ENCODE data around the gene JMJD7. TPM values are rescaled to one million over a fixed set of nuclear protein-coding genes. Genes with fewer than 3 reads are reported as not detected.

Gene JMJD7
- polyA plus RNA-seq, 2 of the 4 experiments (the other 2 are of a cell fraction), result 3.4 to 3.8 TPM

GRCh38 chr15:41882689-41883483 lies 55.0 kb downstream of the JMJD7 start (continued):
- TF ChIP-seq CHD2 (IDR thresholded peaks at IDR 0.05; ENCODE audit: low read length, partially characterized antibody) (no peak), BHLHE40 (IDR thresholded peaks at IDR 0.05; ENCODE audit: low read depth, low read length) (no peak), MYC (IDR thresholded peaks at IDR 0.05; ENCODE audit: borderline replicate concordance, low read length) (no peak)

GRCh38 chr15:41883484-41883825 lies 55.6 kb downstream of the JMJD7 start:
- WGBS (ENCODE audit: missing lambda C conversion rate), result 85% methylated on average over 2 of the region's 2 CpGs
- no peak overlapping the region for H3K27ac ChIP-seq
- no peak for ATAC-seq
- ChIA-PET POLR2A (no interaction called here), CTCF (interaction anchor here (0.7 to 1.6 kb wide), 2 partner anchors 8 to 22 kb away, joined by 3 to 5 read pairs; no protein-coding TSS in a partner anchor)
- no peak overlapping the region for H3K4me3 ChIP-seq
- no peak for FAIRE-seq
- H3K4me2 ChIP-seq, result no peak overlapping the region
- H3K4me1 ChIP-seq, result no peaks in the 10 kb centered on the region
- H3K9me3 ChIP-seq, result no peaks in the 10 kb centered on the region
- DNase-seq (ENCODE audit: low read depth in 1 of 2, low spot score in 1 of 2), result no peak
- TF ChIP-seq HES2 (IDR thresholded peaks at IDR 0.05) (no peak), TP53 (CRISPR knock-in tag; IDR thresholded peaks at IDR 0.05) (no peak), GATA3 (IDR thresholded peaks at IDR 0.05; ENCODE audit: borderline replicate concordance) (no peak), ESRRA (IDR thresholded peaks at IDR 0.05; ENCODE audit: borderline replicate concordance, low read length) (no peak), REST (IDR thresholded peaks at IDR 0.05) (no peak), MAZ (IDR thresholded peaks at IDR 0.05; ENCODE audit: borderline replicate concordance, low read depth, low read length) (no peak), BCL3 (IDR thresholded peaks at IDR 0.05) (no peak), ELK1 (IDR thresholded peaks at IDR 0.05; ENCODE audit: low read depth, low read length) (no peak), JUNB (IDR thresholded peaks at IDR 0.05) (no peak), HMGXB4 (CRISPR knock-in tag; IDR thresholded peaks at IDR 0.05; ENCODE audit: borderline replicate concordance) (no peak), NPAS2 (CRISPR knock-in tag; IDR thresholded peaks at IDR 0.05; ENCODE audit: borderline replicate concordance) (no peak), EHMT2 (IDR thresholded peaks at IDR 0.05; ENCODE audit: low read depth) (no peak), CEBPB (IDR thresholded peaks at IDR 0.05) (no peak), HOXB13 (CRISPR knock-in tag; IDR thresholded peaks at IDR 0.05; ENCODE audit: low read depth) (no peak)
